SK-N-SH (cell line): Measurements from ENCODE around the gene ARHGEF26. TPM values are rescaled to one million over a fixed set of nuclear protein-coding genes. Genes with fewer than 3 reads are reported as not detected.
A peak's percentile ranks its signal among the peaks of the same experiment; 100 is the strongest.

Experiments used
- CTCF ChIA-PET: fragments of 300-600, 350-600 bp; formaldehyde crosslinking; extraction: SDS; loops from one replicate; lab custom pipeline; 2021; lab: Yijun Ruan, JAX
- POLR2A ChIA-PET: fragments of 350-600 bp; sonication (Branson Sonifier 250); formaldehyde crosslinking; extraction: SDS; loops from one replicate; lab custom pipeline; 2020; ENCODE audit warnings: antibody characterized with exemption, inconsistent platforms; lab: Yijun Ruan, JAX
- DNase-seq: peaks from one replicate; pipeline ENCODE4 v3.0.0; 2012
- H2AFZ ChIP-seq: fragments of 200-600 bp; sonication (generic); 2 replicates; pipeline ENCODE4 v1.8.1; 2016; ENCODE audit warnings: antibody characterized with exemption, mild to moderate bottlenecking, low read depth
- H3F3A ChIP-seq: fragments of 200-600 bp; sonication (generic); replicated peaks from 2 replicates; pipeline ENCODE3; 2016; ENCODE audit warnings: antibody characterized with exemption, mild to moderate bottlenecking; ENCODE audit not compliant: insufficient read depth
- H3K27ac ChIP-seq, 2 experiments: fragments of 200-500 bp in 1 of 2; fragments of 200-600 bp in 1 of 2; sonication (Bioruptor generic) in 1 of 2; sonication (generic), shearing (Covaris generic) in 1 of 2; 2 replicates each; pipeline versions ENCODE4 v1.5.1 to v1.6.1; 2014 to 2016; ENCODE audit warnings: low read depth in 2 of 2, inconsistent platforms in 1 of 2, low read length in 1 of 2, mild to moderate bottlenecking in 1 of 2, mixed read lengths in 1 of 2
- H3K27me3 ChIP-seq: fragments of 200-600 bp; sonication (generic), shearing (Covaris generic); 2 replicates; pipeline ENCODE4 v1.6.1; 2016; ENCODE audit warnings: mixed run types; ENCODE audit not compliant: insufficient read depth
- H3K36me3 ChIP-seq, 2 experiments: fragments of 200-500 bp in 1 of 2; fragments of 200-600 bp in 1 of 2; sonication (Bioruptor generic) in 1 of 2; sonication (generic) in 1 of 2; replicated peaks in 1 of 2; 2 replicates each; pipeline versions ENCODE3 to v1.5.1; 2014 to 2016; ENCODE audit warnings: low read length in 1 of 2, mild to moderate bottlenecking in 1 of 2; ENCODE audit not compliant: insufficient read depth in 2 of 2, control insufficient read depth in 1 of 2
- H3K4me1 ChIP-seq, 2 experiments: fragments of 200-500 bp in 1 of 2; fragments of 200-600 bp in 1 of 2; sonication (Bioruptor generic) in 1 of 2; sonication (generic), shearing (Covaris generic) in 1 of 2; 2 replicates each; pipeline versions ENCODE4 v1.5.1 to v1.6.1; 2014 to 2016; ENCODE audit warnings: low read depth in 1 of 2, low read length in 1 of 2, mixed run types in 1 of 2; ENCODE audit not compliant: insufficient read depth in 2 of 2, control insufficient read depth in 1 of 2
- H3K4me2 ChIP-seq: fragments of 200-600 bp; sonication (generic), shearing (Covaris generic); 2 replicates; pipeline ENCODE4 v1.6.1; 2017; ENCODE audit warnings: mixed run types
- H3K4me3 ChIP-seq, 2 experiments: fragments of 200-500 bp in 1 of 2; fragments of 200-600 bp in 1 of 2; sonication (Bioruptor generic) in 1 of 2; sonication (generic), shearing (Covaris generic) in 1 of 2; 2 replicates each; pipeline versions ENCODE4 v1.5.1 to v1.8.1; 2014 to 2016; ENCODE audit warnings: low read depth in 2 of 2, inconsistent platforms in 1 of 2, low read length in 1 of 2, mild to moderate bottlenecking in 1 of 2, mixed read lengths in 1 of 2, moderate library complexity in 1 of 2
- H3K79me2 ChIP-seq: fragments of 200-600 bp; sonication (generic); 2 replicates; pipeline ENCODE4 v1.8.1; 2017; ENCODE audit warnings: mild to moderate bottlenecking; ENCODE audit not compliant: insufficient read depth
- H3K9ac ChIP-seq: fragments of 200-600 bp; sonication (generic); 2 replicates; pipeline ENCODE4 v1.6.1; 2017; ENCODE audit warnings: mixed run types
- H3K9me2 ChIP-seq: fragments of 200-600 bp; sonication (generic); 2 replicates; pipeline ENCODE4 v1.6.1; 2017; ENCODE audit warnings: mixed run types
- H3K9me3 ChIP-seq: fragments of 200-600 bp; sonication (generic); 2 replicates; pipeline ENCODE4 v1.6.1; 2017; ENCODE audit warnings: mixed run types, mild to moderate bottlenecking, moderate library complexity
- H4K20me1 ChIP-seq: fragments of 200-600 bp; sonication (generic); 2 replicates; pipeline ENCODE4 v1.6.1; 2017; ENCODE audit warnings: mild to moderate bottlenecking, mixed run types; ENCODE audit not compliant: insufficient read depth
- MEF2A ChIP-seq: IDR thresholded peaks from 2 replicates; pipeline ENCODE4 v1.4.0; 2012; ENCODE audit warnings: low read depth, borderline replicate concordance
- RFX5 ChIP-seq: IDR thresholded peaks from 2 replicates; pipeline ENCODE4 v1.6.1; 2012; ENCODE audit warnings: mild to moderate bottlenecking, improper control_type of control experiment, low read length
- SIN3A ChIP-seq: IDR thresholded peaks from 2 replicates; pipeline ENCODE4 v1.6.1; 2012; ENCODE audit warnings: low read depth, mild to moderate bottlenecking, low read length, moderate library complexity, borderline replicate concordance
- TCF12 ChIP-seq: IDR thresholded peaks from 2 replicates; pipeline ENCODE4 v1.4.0; 2012
- WGBS: methylation state at CpG from one replicate; pipeline ENCODE4 v1.1.6; 2017; ENCODE audit warnings: low lambda C conversion rate; 5-methylcytosine and 5-hydroxymethylcytosine counted together
- polyA plus RNA-seq, 3 experiments: library from polyadenylated mRNA; depleted of rRNA; stranded (reverse); fragments of >200 nt; gene quantifications; 2 replicates each; pipeline ENCODE4 v1.2.3, GENCODE V29; 2012
- TF ChIP-seq, protein P1 (sequence below): IDR thresholded peaks from 2 replicates; pipeline ENCODE4; 2012
- TF ChIP-seq, protein P2 (sequence below): IDR thresholded peaks from 2 replicates; pipeline ENCODE4 v1.6.1; 2012; ENCODE audit warnings: mild to moderate bottlenecking, low read depth, low read length, moderate library complexity

The ARHGEF26 gene
- polyA plus RNA-seq, 1 of the 3 experiments (the other 2 are of a cell fraction), result 1.2 TPM

GRCh38 chr3:154089421-154090420, 31.5 kb upstream of the ARHGEF26 start:
- DNase-seq, result peak; percentile 44
- 62% methylated on average over 14 of the region's 14 CpGs for WGBS
- no peaks in the 10 kb centered on the region for H3K27me3 ChIP-seq
- H3K27ac ChIP-seq, result no peak overlapping the region
- POLR2A ChIA-PET, result no interaction called here
- H4K20me1 ChIP-seq, result no peaks in the 10 kb centered on the region
- H3K4me2 ChIP-seq, result no peak overlapping the region
- no peaks in the 10 kb centered on the region for H3K9me3 ChIP-seq
- no peaks in the 10 kb centered on the region for H3K79me2 ChIP-seq
- H3K4me1 ChIP-seq, result peaks cover 0 to 3% of the 10 kb centered on the region in 2 experiments; a peak in 1 of 4 replicates
- H3F3A ChIP-seq, result no peaks in the 10 kb centered on the region
- H3K9me2 ChIP-seq, result no peaks in the 10 kb centered on the region
- CTCF ChIA-PET, result interaction anchor here (5.7 kb wide), 1 partner anchor 164 kb away, joined by 40 read pairs; no protein-coding TSS in a partner anchor
- H2AFZ ChIP-seq, result no peak overlapping the region
- no peak for TF ChIP-seq SIN3A
- peak; percentile 43; the same call in 1 of the 2 replicates for TF ChIP-seq TCF12
- no peak overlapping the region for H3K9ac ChIP-seq
- H3K36me3 ChIP-seq, result no peaks in the 10 kb centered on the region
- no peak overlapping the region for H3K4me3 ChIP-seq

- Histone ChIP-seq H3K79me2 (no peaks in the 10 kb centered on the region), H3K9me2 (no peaks in the 10 kb centered on the region), H3K27me3 (no peaks in the 10 kb centered on the region), H3K4me3 (no peak overlapping the region), H3K27ac (no peak overlapping the region), H3F3A (no peaks in the 10 kb centered on the region), H3K36me3 (no peaks in the 10 kb centered on the region), H4K20me1 (no peaks in the 10 kb centered on the region), H3K4me2 (no peak overlapping the region), H3K9me3 (no peaks in the 10 kb centered on the region), H2AFZ (no peak overlapping the region), H3K4me1 (peaks cover 0 to 3% of the 10 kb centered on the region in 2 experiments; a peak in 1 of 4 replicates), H3K9ac (no peak overlapping the region)
- DNase-seq, result no peak
- ChIA-PET POLR2A (no interaction called here), CTCF (no interaction called here)
- 67% methylated on average over 7 of the region's 7 CpGs for WGBS
- TF ChIP-seq TCF12 (no peak), RFX5 (no peak), MEF2A (no peak)
- TF ChIP-seq, protein P1, sequence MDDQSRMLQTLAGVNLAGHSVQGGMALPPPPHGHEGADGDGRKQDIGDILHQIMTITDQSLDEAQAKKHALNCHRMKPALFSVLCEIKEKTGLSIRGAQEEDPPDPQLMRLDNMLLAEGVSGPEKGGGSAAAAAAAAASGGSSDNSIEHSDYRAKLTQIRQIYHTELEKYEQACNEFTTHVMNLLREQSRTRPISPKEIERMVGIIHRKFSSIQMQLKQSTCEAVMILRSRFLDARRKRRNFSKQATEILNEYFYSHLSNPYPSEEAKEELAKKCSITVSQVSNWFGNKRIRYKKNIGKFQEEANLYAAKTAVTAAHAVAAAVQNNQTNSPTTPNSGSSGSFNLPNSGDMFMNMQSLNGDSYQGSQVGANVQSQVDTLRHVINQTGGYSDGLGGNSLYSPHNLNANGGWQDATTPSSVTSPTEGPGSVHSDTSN, result no peak
- TF ChIP-seq, protein P2, sequence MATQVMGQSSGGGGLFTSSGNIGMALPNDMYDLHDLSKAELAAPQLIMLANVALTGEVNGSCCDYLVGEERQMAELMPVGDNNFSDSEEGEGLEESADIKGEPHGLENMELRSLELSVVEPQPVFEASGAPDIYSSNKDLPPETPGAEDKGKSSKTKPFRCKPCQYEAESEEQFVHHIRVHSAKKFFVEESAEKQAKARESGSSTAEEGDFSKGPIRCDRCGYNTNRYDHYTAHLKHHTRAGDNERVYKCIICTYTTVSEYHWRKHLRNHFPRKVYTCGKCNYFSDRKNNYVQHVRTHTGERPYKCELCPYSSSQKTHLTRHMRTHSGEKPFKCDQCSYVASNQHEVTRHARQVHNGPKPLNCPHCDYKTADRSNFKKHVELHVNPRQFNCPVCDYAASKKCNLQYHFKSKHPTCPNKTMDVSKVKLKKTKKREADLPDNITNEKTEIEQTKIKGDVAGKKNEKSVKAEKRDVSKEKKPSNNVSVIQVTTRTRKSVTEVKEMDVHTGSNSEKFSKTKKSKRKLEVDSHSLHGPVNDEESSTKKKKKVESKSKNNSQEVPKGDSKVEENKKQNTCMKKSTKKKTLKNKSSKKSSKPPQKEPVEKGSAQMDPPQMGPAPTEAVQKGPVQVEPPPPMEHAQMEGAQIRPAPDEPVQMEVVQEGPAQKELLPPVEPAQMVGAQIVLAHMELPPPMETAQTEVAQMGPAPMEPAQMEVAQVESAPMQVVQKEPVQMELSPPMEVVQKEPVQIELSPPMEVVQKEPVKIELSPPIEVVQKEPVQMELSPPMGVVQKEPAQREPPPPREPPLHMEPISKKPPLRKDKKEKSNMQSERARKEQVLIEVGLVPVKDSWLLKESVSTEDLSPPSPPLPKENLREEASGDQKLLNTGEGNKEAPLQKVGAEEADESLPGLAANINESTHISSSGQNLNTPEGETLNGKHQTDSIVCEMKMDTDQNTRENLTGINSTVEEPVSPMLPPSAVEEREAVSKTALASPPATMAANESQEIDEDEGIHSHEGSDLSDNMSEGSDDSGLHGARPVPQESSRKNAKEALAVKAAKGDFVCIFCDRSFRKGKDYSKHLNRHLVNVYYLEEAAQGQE, result no peak
Observed at GRCh38 chr3:154094051-154094450, 27.1 kb upstream of the ARHGEF26 start.
